Measurements from ENCODE around the gene VSTM2B.

- TF ChIP-seq CTCF (conservative IDR thresholded peaks at IDR 0.05 in 1 of 2, IDR thresholded peaks at IDR 0.05 in 1 of 2; ENCODE audit: extremely low read depth in 1 of 2, insufficient read depth in 1 of 2, low read depth in 1 of 2, low read length in 2 of 2): no peak
- no peak for TF ChIP-seq EZH2 (IDR thresholded peaks at IDR 0.05; ENCODE audit: borderline replicate concordance, low read length)
Observed at GRCh38 chr19:29532956-29533355, 7.2 kb downstream of the VSTM2B start.
